Activated CD4-positive, alpha-beta memory T cell treated with anti-CD3 and anti-CD28 coated beads, Interleukin-2, amount 10 ng/mL, durations not matched to agents 7 days and 5 days (primary cell): ENCODE data around the gene IKZF3. TPM values are rescaled to one million over a fixed set of nuclear protein-coding genes. Genes with fewer than 3 reads are reported as not detected.

ENCODE experiments used
- CTCF ChIA-PET: fragments of 350-600 bp; sonication (Branson Sonifier 250); formaldehyde crosslinking; loops from one replicate; lab custom pipeline; 2021; ENCODE audit warnings: antibody characterized with exemption, inconsistent platforms; lab: Charles Lee
- POLR2A ChIA-PET: fragments of 350-600 bp; sonication (Branson Sonifier 250); formaldehyde crosslinking; loops from one replicate; lab custom pipeline; 2021; ENCODE audit warnings: antibody characterized with exemption; lab: Charles Lee
- DNase-seq: peaks from one replicate; pipeline ENCODE4 v3.0.0-alpha.2; 2020
- H3K27ac Mint-ChIP-seq: one replicate; pipeline ENCODE4 v1.8.0; 2021; ENCODE audit warnings: mild to moderate bottlenecking, mixed read lengths
- H3K27me3 Mint-ChIP-seq: one replicate; pipeline ENCODE4 v1.8.0; 2021; ENCODE audit warnings: mixed read lengths
- H3K36me3 Mint-ChIP-seq: one replicate; pipeline ENCODE4 v1.8.0; 2021; ENCODE audit warnings: low read depth, mixed read lengths
- H3K4me1 Mint-ChIP-seq: one replicate; pipeline ENCODE4 v1.8.0; 2021; ENCODE audit warnings: mixed read lengths
- H3K4me3 Mint-ChIP-seq: one replicate; pipeline ENCODE4 v1.8.0; 2021; ENCODE audit warnings: mild to moderate bottlenecking, mixed read lengths
- H3K9me3 Mint-ChIP-seq: one replicate; pipeline ENCODE4 v1.8.0; 2021; ENCODE audit warnings: mixed read lengths
- total RNA-seq, 2 experiments: library from RNA; stranded (reverse); gene quantifications; one replicate each; pipeline ENCODE4 v1.2.3, GENCODE V29; 2021

The IKZF3 gene
- total RNA-seq, 2 experiments from 2014 or later, result 37.9 to 38.2 TPM

DNA sequence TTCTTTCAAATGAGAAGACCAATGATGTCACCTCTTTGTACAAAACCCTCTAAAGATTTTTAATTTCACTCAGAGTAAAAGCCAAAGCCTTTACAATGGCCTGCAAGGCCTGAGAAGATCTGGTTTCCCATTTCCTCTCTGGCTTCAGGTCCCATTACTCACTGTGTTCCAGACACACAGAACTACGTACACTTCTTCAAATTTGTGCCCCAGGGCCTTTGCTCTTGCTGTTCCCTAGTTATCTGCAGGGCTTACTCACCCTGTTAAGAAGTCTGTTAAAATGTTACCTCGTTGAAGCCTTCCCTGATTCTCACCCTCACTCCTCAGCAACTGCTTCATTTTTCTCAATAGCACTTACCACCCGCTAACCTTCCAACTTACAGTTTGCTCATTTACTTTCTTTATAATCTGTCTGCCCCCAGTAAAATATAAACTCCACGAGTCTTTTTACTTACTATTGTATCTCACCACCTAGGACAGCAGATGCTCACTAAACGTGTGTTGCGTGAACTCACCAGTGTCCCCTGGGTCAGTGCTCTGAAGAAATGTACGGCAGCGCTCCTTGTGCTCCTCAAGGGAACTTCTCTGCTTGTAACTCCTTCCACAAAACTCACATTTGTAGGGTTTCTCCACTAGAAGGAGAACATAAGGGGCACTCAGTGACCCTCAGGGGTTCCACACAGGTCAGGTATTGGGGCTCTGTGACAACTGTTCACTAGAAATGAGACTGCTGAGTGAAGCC is 76.2 kb downstream of the IKZF3 start:
- CTCF ChIA-PET, result no interaction called here
- Mint-ChIP-seq H3K4me1 (peaks cover 63% of the 10 kb centered on the region), H3K9me3 (no peaks in the 10 kb centered on the region), H3K27ac (no peak overlapping the region), H3K4me3 (no peak overlapping the region), H3K36me3 (peaks cover 59% of the 10 kb centered on the region), H3K27me3 (no peaks in the 10 kb centered on the region)
- POLR2A ChIA-PET, result interaction anchor here (1.5 kb wide), 1 partner anchor 18 kb away, joined by 4 read pairs; no protein-coding TSS in a partner anchor
- no peak for DNase-seq

GRCh38 chr17:39787041-39787440 is 77.1 kb downstream of the IKZF3 start:
- Mint-ChIP-seq H3K9me3 (no peaks in the 10 kb centered on the region), H3K36me3 (peaks cover 68% of the 10 kb centered on the region), H3K27ac (no peak overlapping the region), H3K4me3 (no peak overlapping the region), H3K4me1 (peaks cover 62% of the 10 kb centered on the region), H3K27me3 (no peaks in the 10 kb centered on the region)
- DNase-seq, result no peak
- CTCF ChIA-PET, result no interaction called here
- POLR2A ChIA-PET, result interaction anchor here (2.0 to 2.6 kb wide), 2 partner anchors 10 to 34 kb away, joined by 6 to 16 read pairs; no protein-coding TSS in a partner anchor

GRCh38 chr17:39782980-39783379 is 81.1 kb downstream of the IKZF3 start:
- peaks cover 48% of the 10 kb centered on the region for H3K36me3 Mint-ChIP-seq
- H3K9me3 Mint-ChIP-seq, result no peaks in the 10 kb centered on the region
- H3K27ac Mint-ChIP-seq, result no peak overlapping the region
- DNase-seq, result no peak
- no peak overlapping the region for H3K4me3 Mint-ChIP-seq
- peaks cover 67% of the 10 kb centered on the region for H3K4me1 Mint-ChIP-seq
- POLR2A ChIA-PET, result interaction anchor here (1.8 to 12.2 kb wide), 3 partner anchors 10 to 80 kb away, joined by 7 to 141 read pairs (median 26); partner anchors contain the start of gene IKZF3
- no peaks in the 10 kb centered on the region for H3K27me3 Mint-ChIP-seq
- CTCF ChIA-PET, result no interaction called here

GRCh38 chr17:39782481-39782880 is 81.6 kb downstream of the IKZF3 start:
- Mint-ChIP-seq H3K4me3 (no peak overlapping the region), H3K27ac (no peak overlapping the region), H3K4me1 (peaks cover 69% of the 10 kb centered on the region), H3K27me3 (no peaks in the 10 kb centered on the region), H3K9me3 (no peaks in the 10 kb centered on the region), H3K36me3 (peaks cover 43% of the 10 kb centered on the region)
- DNase-seq, result no peak
- POLR2A ChIA-PET, result interaction anchor here (0.7 to 12.2 kb wide), 5 partner anchors 11 to 81 kb away, joined by 3 to 141 read pairs (median 7); partner anchors contain the start of gene IKZF3
- CTCF ChIA-PET, result interaction anchor here (1.6 kb wide), 1 partner anchor 38 kb away, joined by 4 read pairs; no protein-coding TSS in a partner anchor

GRCh38 chr17:39781861-39782213 is 82.3 kb downstream of the IKZF3 start:
- CTCF ChIA-PET, result interaction anchor here (1.6 kb wide), 1 partner anchor 39 kb away, joined by 4 read pairs; no protein-coding TSS in a partner anchor
- no peak overlapping the region for H3K4me3 Mint-ChIP-seq

GRCh38 chr17:39781031-39781860 is 82.9 kb downstream of the IKZF3 start:
- POLR2A ChIA-PET, result interaction anchor here (0.6 to 12.2 kb wide), 10 partner anchors 11 to 145 kb away, joined by 4 to 141 read pairs (median 6); partner anchors contain the start of gene IKZF3
- Mint-ChIP-seq H3K27ac (peak overlapping the region; percentile 29), H3K4me3 (no peak overlapping the region), H3K9me3 (no peaks in the 10 kb centered on the region), H3K36me3 (peaks cover 42% of the 10 kb centered on the region), H3K4me1 (peaks cover 73% of the 10 kb centered on the region), H3K27me3 (no peaks in the 10 kb centered on the region)
- CTCF ChIA-PET, result interaction anchor here (0.8 to 1.6 kb wide), 3 partner anchors 11 to 160 kb away, joined by 3 to 6 read pairs (median 4); no protein-coding TSS in a partner anchor
- no peak for DNase-seq

More at GRCh38 chr17:39781861-39782213, 82.3 kb downstream of the IKZF3 start:
- Mint-ChIP-seq H3K27me3 (no peaks in the 10 kb centered on the region), H3K9me3 (no peaks in the 10 kb centered on the region), H3K27ac (peak overlapping the region; percentile 36), H3K36me3 (peaks cover 37% of the 10 kb centered on the region), H3K4me1 (peaks cover 69% of the 10 kb centered on the region)
- POLR2A ChIA-PET, result interaction anchor here (0.7 to 12.2 kb wide), 8 partner anchors 11 to 81 kb away, joined by 3 to 141 read pairs (median 8); partner anchors contain the start of gene IKZF3
- no peak for DNase-seq

GRCh38 chr17:39777534-39778365 is 86.4 kb downstream of the IKZF3 start:
- no peaks in the 10 kb centered on the region for H3K9me3 Mint-ChIP-seq
- H3K27ac Mint-ChIP-seq, result peak overlapping the region; percentile 82
- H3K4me1 Mint-ChIP-seq, result peaks cover 80% of the 10 kb centered on the region
- no peaks in the 10 kb centered on the region for H3K27me3 Mint-ChIP-seq
- H3K4me3 Mint-ChIP-seq, result peak overlapping the region; percentile 74
- H3K36me3 Mint-ChIP-seq, result peaks cover 30% of the 10 kb centered on the region
- ChIA-PET POLR2A (interaction anchor here (0.7 to 12.2 kb wide), 12 partner anchors 8 to 203 kb away, joined by 3 to 141 read pairs (median 10); partner anchors contain the start of genes IKZF3 and PSMD3), CTCF (interaction anchor here (1.0 to 4.4 kb wide), 3 partner anchors 15 to 83 kb away, joined by 3 to 17 read pairs (median 3); no protein-coding TSS in a partner anchor)
- DNase-seq, result no peak

DNA sequence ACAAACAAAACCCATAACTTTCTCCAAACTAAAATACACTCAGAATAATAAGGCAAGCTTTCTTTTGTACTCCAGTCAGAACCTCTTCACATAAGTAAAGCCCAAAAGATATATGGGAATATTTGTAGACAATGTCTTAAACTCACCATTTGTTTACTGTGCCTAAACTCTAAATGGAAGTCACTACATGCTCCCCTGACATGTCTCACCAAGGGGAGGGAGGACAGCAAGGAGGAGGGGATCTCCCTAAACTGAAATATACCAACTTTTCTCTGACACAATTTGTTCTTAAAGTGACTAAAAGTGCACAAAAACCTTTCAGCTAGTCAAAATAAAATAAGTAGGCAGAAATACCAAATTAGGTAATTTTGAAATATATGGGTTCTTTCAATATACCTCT is 87.9 kb downstream of the IKZF3 start:
- ChIA-PET CTCF (interaction anchor here (0.5 to 4.4 kb wide), 6 partner anchors 9 to 299 kb away, joined by 3 to 17 read pairs (median 4); no protein-coding TSS in a partner anchor), POLR2A (interaction anchor here (0.6 to 12.2 kb wide), 12 partner anchors 9 to 364 kb away, joined by 3 to 141 read pairs (median 10); partner anchors contain the start of genes CASC3 and IKZF3)
- H3K9me3 Mint-ChIP-seq, result no peaks in the 10 kb centered on the region
- H3K27me3 Mint-ChIP-seq, result no peaks in the 10 kb centered on the region
- peaks cover 32% of the 10 kb centered on the region for H3K36me3 Mint-ChIP-seq
- H3K27ac Mint-ChIP-seq, result peak overlapping the region; percentile 82
- peak overlapping the region; percentile 74 for H3K4me3 Mint-ChIP-seq
- DNase-seq, result no peak
- H3K4me1 Mint-ChIP-seq, result peaks cover 81% of the 10 kb centered on the region

DNA sequence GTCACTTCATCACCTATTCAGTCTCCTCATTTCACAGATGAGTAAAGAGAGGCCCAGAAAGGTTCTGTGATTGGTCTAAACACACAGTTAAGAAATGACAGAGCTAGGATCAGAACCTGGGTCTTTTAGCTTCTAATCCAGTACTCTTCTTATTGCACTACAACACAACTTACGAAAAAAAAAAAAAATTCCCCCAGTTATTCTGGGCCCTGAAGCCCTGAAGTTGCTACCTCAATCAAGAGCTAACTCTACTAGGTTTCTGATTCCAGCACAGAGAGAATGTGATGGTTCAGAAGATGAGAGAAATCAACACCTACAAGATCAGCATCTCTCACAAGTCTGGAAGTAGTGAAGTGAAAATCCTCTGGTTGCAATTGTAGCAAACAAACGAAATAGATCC is 89.1 kb downstream of the IKZF3 start:
- CTCF ChIA-PET, result interaction anchor here (0.9 to 4.4 kb wide), 5 partner anchors 10 to 90 kb away, joined by 3 to 17 read pairs (median 5); no protein-coding TSS in a partner anchor
- peaks cover 84% of the 10 kb centered on the region for H3K4me1 Mint-ChIP-seq
- peak overlapping the region; percentile 82 for H3K27ac Mint-ChIP-seq
- H3K9me3 Mint-ChIP-seq, result no peaks in the 10 kb centered on the region
- H3K36me3 Mint-ChIP-seq, result peaks cover 33% of the 10 kb centered on the region
- no peaks in the 10 kb centered on the region for H3K27me3 Mint-ChIP-seq
- H3K4me3 Mint-ChIP-seq, result peak overlapping the region; percentile 74
- DNase-seq, result no peak
- POLR2A ChIA-PET, result interaction anchor here (0.9 to 12.2 kb wide), 5 partner anchors 11 to 88 kb away, joined by 3 to 141 read pairs (median 43); partner anchors contain the start of gene IKZF3

- peak overlapping the region; percentile 85 for H3K27ac Mint-ChIP-seq
- no peaks in the 10 kb centered on the region for H3K27me3 Mint-ChIP-seq
- CTCF ChIA-PET, result no interaction called here
- peaks cover 92% of the 10 kb centered on the region for H3K4me1 Mint-ChIP-seq
- POLR2A ChIA-PET, result interaction anchor here (12.2 kb wide), 1 partner anchor 19 kb away, joined by 141 read pairs; no protein-coding TSS in a partner anchor
- peak overlapping the region; percentile 34 for H3K4me3 Mint-ChIP-seq
- no peaks in the 10 kb centered on the region for H3K9me3 Mint-ChIP-seq
- peaks cover 36% of the 10 kb centered on the region for H3K36me3 Mint-ChIP-seq
- no peak for DNase-seq
Measured at GRCh38 chr17:39774047-39774446, 90.1 kb downstream of the IKZF3 start.
